H1 (cell line): ENCODE measurements around the gene CLIP4. TPM values are rescaled to one million over a fixed set of nuclear protein-coding genes. Genes with fewer than 3 reads are reported as not detected.

Source experiments
- CTCF ChIA-PET: fragments of 300-600 bp; sonication (Branson Sonifier 250); formaldehyde crosslinking; loops from one replicate; lab custom pipeline; 2021; ENCODE audit not compliant: partially characterized antibody; lab: Charles Lee
- POLR2A ChIA-PET: fragments of 300-600 bp; sonication (Branson Sonifier 250); formaldehyde crosslinking; loops from one replicate; lab custom pipeline; 2021; ENCODE audit warnings: inconsistent platforms; ENCODE audit not compliant: partially characterized antibody; lab: Charles Lee
- DNase-seq, 2 experiments: peaks; one replicate each; pipeline versions ENCODE4 v3.0.0 to v3.0.0-alpha.2; 2010 to 2022; ENCODE audit warnings: low spot score in 2 of 2, low read depth in 1 of 2, mixed read lengths in 1 of 2
- FAIRE-seq: peaks from 2 replicates; lab custom pipeline; 2011; peaks lifted over from hg19 to GRCh38; lab: Jason Lieb, UNC
- H2AFZ ChIP-seq: 2 replicates; pipeline ENCODE4 v1.8.1; 2012; ENCODE audit warnings: low read length, inconsistent platforms
- H2AK5ac ChIP-seq: 2 replicates; pipeline ENCODE4 v1.6.1; 2013; ENCODE audit warnings: low read depth, low read length
- H2BK120ac ChIP-seq: replicated peaks from 2 replicates; pipeline ENCODE3; 2013; ENCODE audit warnings: low read depth, low read length, inconsistent platforms
- H2BK12ac ChIP-seq: 2 replicates; pipeline ENCODE4 v1.6.1; 2013; ENCODE audit warnings: low read depth, low read length
- H2BK15ac ChIP-seq: 2 replicates; pipeline ENCODE4 v1.6.1; 2013; ENCODE audit warnings: low read length
- H2BK20ac ChIP-seq: 2 replicates; pipeline ENCODE4 v1.6.1; 2013; ENCODE audit warnings: low read length
- H2BK5ac ChIP-seq: 2 replicates; pipeline ENCODE4 v1.6.1; 2013; ENCODE audit warnings: low read depth, low read length
- H3K14ac ChIP-seq: 2 replicates; pipeline ENCODE4 v1.6.1; 2013; ENCODE audit warnings: inconsistent platforms; ENCODE audit not compliant: insufficient read length
- H3K18ac ChIP-seq: 2 replicates; pipeline ENCODE4 v1.6.1; 2013; ENCODE audit warnings: low read length; ENCODE audit errors: extremely low read depth
- H3K23ac ChIP-seq: 2 replicates; pipeline ENCODE4 v1.6.1; 2013; ENCODE audit warnings: inconsistent platforms; ENCODE audit not compliant: insufficient read length
- H3K23me2 ChIP-seq: 2 replicates; pipeline ENCODE4 v1.6.1; 2013; ENCODE audit warnings: low read depth, low read length
- H3K27ac ChIP-seq: 2 replicates; pipeline ENCODE4 v1.6.1; 2011; ENCODE audit warnings: low read depth, low read length, inconsistent platforms
- H3K27me3 ChIP-seq, 4 experiments: replicated peaks in 1 of 4; 1 replicate in 1 of 4; 2 replicates in 3 of 4; pipeline versions ENCODE4 v1.6.1 to v1.8.1; 2011 to 2013; ENCODE audit warnings: low read length in 3 of 4, mild to moderate bottlenecking in 3 of 4, inconsistent platforms in 2 of 4, mixed read lengths in 2 of 4, moderate library complexity in 1 of 4; ENCODE audit not compliant: control insufficient read depth in 3 of 4, insufficient read depth in 3 of 4; ENCODE audit errors: extremely low read depth in 1 of 4
- H3K36me3 ChIP-seq, 4 experiments: 2 replicates each; pipeline versions ENCODE4 v1.6.1 to v1.8.1; 2011 to 2013; ENCODE audit warnings: mild to moderate bottlenecking in 4 of 4, low read length in 3 of 4, moderate library complexity in 2 of 4, control low read depth in 1 of 4, inconsistent platforms in 1 of 4; ENCODE audit not compliant: insufficient read depth in 4 of 4, control insufficient read depth in 2 of 4
- H3K4ac ChIP-seq: replicated peaks from 2 replicates; pipeline ENCODE3; 2013; ENCODE audit warnings: low read length, low read depth, mixed read lengths, inconsistent platforms; ENCODE audit not compliant: insufficient read length
- H3K4me1 ChIP-seq, 4 experiments: replicated peaks in 1 of 4; 1 replicate in 1 of 4; 2 replicates in 3 of 4; pipeline versions ENCODE4 v1.6.1 to v1.8.1; 2011 to 2013; ENCODE audit warnings: low read length in 3 of 4, inconsistent platforms in 2 of 4, mixed read lengths in 1 of 4; ENCODE audit not compliant: insufficient read depth in 4 of 4, control insufficient read depth in 3 of 4
- H3K4me2 ChIP-seq, 2 experiments: 2 replicates each; pipeline versions ENCODE4 v1.6.1 to v1.8.1; 2011 to 2013; ENCODE audit warnings: low read depth in 2 of 2, low read length in 2 of 2, control low read depth in 1 of 2, inconsistent platforms in 1 of 2, mild to moderate bottlenecking in 1 of 2; ENCODE audit not compliant: insufficient read depth in 1 of 2
- H3K4me3 ChIP-seq, 4 experiments: fragments of 200-600, 300-600 bp in 1 of 4; sonication (generic), shearing (Covaris generic), sonication (Bioruptor Twin) in 1 of 4; 2 replicates each; pipeline versions ENCODE4 v1.5.1 to v1.8.1; 2011 to 2016; ENCODE audit warnings: low read length in 4 of 4, low read depth in 3 of 4, control low read depth in 2 of 4, inconsistent platforms in 2 of 4, mild to moderate bottlenecking in 2 of 4, mixed read lengths in 1 of 4, moderate library complexity in 1 of 4; ENCODE audit not compliant: insufficient read depth in 2 of 4; ENCODE audit errors: extremely low read depth in 1 of 4
- H3K56ac ChIP-seq: replicated peaks from 2 replicates; pipeline ENCODE3; 2013; ENCODE audit warnings: low read depth, mild to moderate bottlenecking, mixed read lengths, low read length, inconsistent platforms; ENCODE audit not compliant: insufficient read length
- H3K79me1 ChIP-seq: 2 replicates; pipeline ENCODE4 v1.6.1; 2013; ENCODE audit warnings: low read depth, low read length, control low read depth
- H3K79me2 ChIP-seq, 2 experiments: 2 replicates each; pipeline versions ENCODE4 v1.6.1 to v1.8.1; 2012 to 2013; ENCODE audit warnings: low read length in 2 of 2, mild to moderate bottlenecking in 2 of 2, inconsistent platforms in 1 of 2; ENCODE audit not compliant: insufficient read depth in 2 of 2, control insufficient read depth in 1 of 2
- H3K9ac ChIP-seq, 4 experiments: replicated peaks in 1 of 4; 1 replicate in 1 of 4; 2 replicates in 3 of 4; pipeline versions ENCODE4 v1.6.1 to v1.8.1; 2011 to 2013; ENCODE audit warnings: low read depth in 3 of 4, low read length in 3 of 4, control low read depth in 2 of 4, mild to moderate bottlenecking in 2 of 4, moderate library complexity in 2 of 4, inconsistent platforms in 1 of 4; ENCODE audit errors: extremely low read depth in 1 of 4
- H3K9me3 ChIP-seq, 2 experiments: 2 replicates each; pipeline versions ENCODE4 v1.6.1 to v1.8.1; 2012 to 2013; ENCODE audit warnings: mild to moderate bottlenecking in 2 of 2, moderate library complexity in 2 of 2, control low read depth in 1 of 2, inconsistent platforms in 1 of 2, low read depth in 1 of 2, low read length in 1 of 2, mixed read lengths in 1 of 2; ENCODE audit not compliant: insufficient read depth in 2 of 2
- H4K20me1 ChIP-seq, 2 experiments: replicated peaks in 1 of 2; 2 replicates each; pipeline versions ENCODE3 to v1.8.1; 2011 to 2013; ENCODE audit warnings: inconsistent platforms in 2 of 2, low read length in 2 of 2, mild to moderate bottlenecking in 1 of 2; ENCODE audit not compliant: insufficient read depth in 2 of 2, control insufficient read depth in 1 of 2
- H4K5ac ChIP-seq: 2 replicates; pipeline ENCODE4 v1.6.1; 2013; ENCODE audit warnings: low read length, low read depth, mixed read lengths, inconsistent platforms; ENCODE audit not compliant: insufficient read length
- H4K8ac ChIP-seq: 2 replicates; pipeline ENCODE4 v1.8.0; 2013; ENCODE audit warnings: mild to moderate bottlenecking, moderate library complexity, low read length, inconsistent platforms; ENCODE audit not compliant: insufficient read depth; ENCODE audit errors: extremely low read depth
- H4K91ac ChIP-seq: replicated peaks from 2 replicates; pipeline ENCODE3; 2013; ENCODE audit warnings: low read length, mixed read lengths, inconsistent platforms; ENCODE audit not compliant: insufficient read length
- BCL11A ChIP-seq, 2 experiments: IDR thresholded peaks; one replicate each; pipeline ENCODE4 v1.6.1; 2011; ENCODE audit warnings: low read depth in 2 of 2, low read length in 2 of 2, mild to moderate bottlenecking in 2 of 2
- CTBP2 ChIP-seq: IDR thresholded peaks from 2 replicates; pipeline ENCODE4 v1.7.0; 2011; ENCODE audit warnings: borderline replicate concordance, mild to moderate bottlenecking, moderate library complexity, mixed read lengths, low read length; ENCODE audit not compliant: insufficient read depth, insufficient read length
- HDAC6 ChIP-seq: IDR thresholded peaks from one replicate; pipeline ENCODE4 v1.7.1; 2012; ENCODE audit warnings: low read depth, mild to moderate bottlenecking, inconsistent platforms, low read length, moderate library complexity
- RNF2 ChIP-seq: fragments of 200-900, 300-1000 bp; sonication (generic); IDR thresholded peaks from 2 replicates; pipeline ENCODE4 v1.7.1; 2016; ENCODE audit warnings: borderline replicate concordance, low read depth, mild to moderate bottlenecking, antibody characterized with exemption, low read length; ENCODE audit not compliant: poor library complexity, severe bottlenecking; ENCODE audit errors: missing control alignments
- SP2 ChIP-seq: IDR thresholded peaks from 2 replicates; pipeline ENCODE4 v1.6.1; 2012; ENCODE audit warnings: mild to moderate bottlenecking, low read length, inconsistent platforms
- WGBS, 2 experiments: shearing (Covaris generic) in 1 of 2; methylation state at CpG; one replicate each; pipeline versions ENCODE4 v1.1.6 to v1.1.7; 2013 to 2015; ENCODE audit warnings: low lambda C conversion rate in 2 of 2, mixed read lengths in 2 of 2, inconsistent platforms in 1 of 2, low coverage in 1 of 2, missing lambda C conversion rate in 1 of 2; ENCODE audit not compliant: insufficient replicate concordance in 2 of 2, insufficient coverage in 1 of 2, insufficient read length in 1 of 2; ENCODE audit errors: extremely low coverage in 1 of 2, missing lambda C conversion rate in 1 of 2; 5-methylcytosine and 5-hydroxymethylcytosine counted together
- polyA plus RNA-seq, 7 experiments: library from polyadenylated mRNA; depleted of rRNA in 3 of 7; stranded (reverse) in 5 of 7; unstranded in 2 of 7; fragments of >200 nt in 5 of 7; fragments of 200-250 nt in 2 of 7; gene quantifications; 1 replicate in 5 of 7; 2 replicates in 1 of 7; 4 replicates in 1 of 7; pipeline versions ENCODE4 v1.2.1 to v1.2.3, GENCODE V29; 2011 to 2013; ENCODE audit warnings: missing spikeins in 2 of 7, mixed read lengths in 2 of 7
- total RNA-seq: library from RNA; stranded (reverse); fragmentation: NEBNext Ultra II Directional; extraction: Animal tissue kit (Norgen Biotek cat#: 25700); gene quantifications from 2 replicates; pipeline ENCODE4 v1.2.1, GENCODE V29; 2021

The CLIP4 gene
- total and polyA plus RNA-seq, 2 of the 8 experiments (the other 6 are each of a cell fraction or from before 2014, with no cell fraction given) = 0.08 to 0.09 TPM

GRCh38 chr2:29226375-29226774, 111.2 kb downstream of the CLIP4 start:
- no peaks in the 10 kb centered on the region for H3K9me3 ChIP-seq
- H3K79me1 ChIP-seq = no peaks in the 10 kb centered on the region
- H2BK15ac ChIP-seq = no peak overlapping the region
- H2AFZ ChIP-seq = no peak overlapping the region
- no peak overlapping the region for H2BK5ac ChIP-seq
- no peak overlapping the region for H2BK20ac ChIP-seq
- H3K14ac ChIP-seq = no peak overlapping the region
- no peak overlapping the region for H3K56ac ChIP-seq
- H3K4ac ChIP-seq = no peak overlapping the region
- no peak for FAIRE-seq
- CTCF ChIA-PET = interaction anchor here (2.4 to 5.8 kb wide), 3 partner anchors 9 to 18 kb away, joined by 6 to 29 read pairs (median 13); no protein-coding TSS in a partner anchor
- H4K20me1 ChIP-seq = no peaks in the 10 kb centered on the region
- H4K8ac ChIP-seq = no peak overlapping the region
- no peaks in the 10 kb centered on the region for H3K36me3 ChIP-seq
- H2BK12ac ChIP-seq = no peak overlapping the region
- H4K5ac ChIP-seq = no peak overlapping the region
- H2AK5ac ChIP-seq = no peak overlapping the region
- no peak overlapping the region for H3K18ac ChIP-seq
- H3K23ac ChIP-seq = no peak overlapping the region
- no peaks in the 10 kb centered on the region for H3K27me3 ChIP-seq
- no peaks in the 10 kb centered on the region for H3K79me2 ChIP-seq
- no peak overlapping the region for H3K4me2 ChIP-seq
- no peak overlapping the region for H2BK120ac ChIP-seq
- no peaks in the 10 kb centered on the region for H3K4me1 ChIP-seq
- WGBS, 2 experiments = 91% methylated on average over 3 of the region's 3 CpGs; no CpG with 5 or more reads in 1 of the 2 experiments
- no peak overlapping the region for H4K91ac ChIP-seq
- no peaks in the 10 kb centered on the region for H3K23me2 ChIP-seq
- no peak overlapping the region for H3K27ac ChIP-seq
- H3K4me3 ChIP-seq = no peak overlapping the region
- POLR2A ChIA-PET = no interaction called here
- H3K9ac ChIP-seq = no peak overlapping the region
- no peak for TF ChIP-seq CTBP2
- no peak for TF ChIP-seq RNF2
- no peak for TF ChIP-seq SP2
- no peak for TF ChIP-seq BCL11A (IDR thresholded peaks at IDR 0.05; ENCODE audit: low read depth in 2 of 2, low read length in 2 of 2)
- no peak for TF ChIP-seq HDAC6
- DNase-seq = no peak
